SK-N-SH treated with all-trans-retinoic acid at 6 μM for 48 hours (cell line): ENCODE results near the gene TMEM87A.

Experiments
- ARNTL ChIP-seq: fragments of 450-650 bp; formaldehyde crosslinking; IDR thresholded peaks from 2 replicates; pipeline ENCODE4 v1.5.0; 2020; ENCODE audit warnings: low read depth, mild to moderate bottlenecking, moderate library complexity, borderline replicate concordance
- BACH2 ChIP-seq: fragments of 250-450 bp; sonication (Bioruptor Pico); IDR thresholded peaks from 2 replicates; pipeline ENCODE4 v1.9.0; 2021; ENCODE audit warnings: mild to moderate bottlenecking, borderline replicate concordance
- CSDC2 ChIP-seq: fragments of 250-450 bp; sonication (Bioruptor Pico); IDR thresholded peaks from 2 replicates; pipeline ENCODE4 v1.5.0; 2020; ENCODE audit warnings: mild to moderate bottlenecking, moderate library complexity
- ESRRG ChIP-seq: fragments of 250-450 bp; sonication (Bioruptor Pico); IDR thresholded peaks from 2 replicates; pipeline ENCODE4 v1.6.1; 2021; ENCODE audit warnings: mild to moderate bottlenecking
- ISL1 ChIP-seq: fragments of 250-450 bp; sonication (Bioruptor Pico); IDR thresholded peaks from 2 replicates; pipeline ENCODE4 v2.1.2; 2022; ENCODE audit warnings: mild to moderate bottlenecking, moderate library complexity
- RARB ChIP-seq: fragments of 250-450 bp; sonication (Bioruptor Pico); IDR thresholded peaks from 2 replicates; pipeline ENCODE4 v1.8.0; 2021; ENCODE audit warnings: mild to moderate bottlenecking, moderate library complexity
- SNAI2 ChIP-seq: fragments of 250-450 bp; sonication (Bioruptor Pico); IDR thresholded peaks from 2 replicates; pipeline ENCODE4 v1.5.0; 2020; ENCODE audit warnings: mild to moderate bottlenecking, moderate library complexity
- TCF4 ChIP-seq: fragments of 250-450 bp; sonication (Bioruptor Pico); IDR thresholded peaks from 2 replicates; pipeline ENCODE4 v1.8.0; 2021; ENCODE audit warnings: mild to moderate bottlenecking, moderate library complexity, borderline replicate concordance
- ZC3H10 ChIP-seq: fragments of 250-450 bp; sonication (Bioruptor Pico); IDR thresholded peaks from 2 replicates; pipeline ENCODE4 v1.5.1; 2021; ENCODE audit warnings: mild to moderate bottlenecking, moderate library complexity
- ZFP30 ChIP-seq: fragments of 450-650 bp; formaldehyde crosslinking; IDR thresholded peaks from 2 replicates; pipeline ENCODE4 v1.5.0; 2022; ENCODE audit warnings: mild to moderate bottlenecking, moderate library complexity
- ZNF70 ChIP-seq: fragments of 450-650 bp; formaldehyde crosslinking; IDR thresholded peaks from 2 replicates; pipeline ENCODE4 v1.5.0; 2020; ENCODE audit warnings: mild to moderate bottlenecking, moderate library complexity
- TF ChIP-seq, protein P1 (sequence below): fragments of 250-450 bp; sonication (Bioruptor Pico); IDR thresholded peaks from 2 replicates; pipeline ENCODE4 v1.8.0; 2020; ENCODE audit warnings: mild to moderate bottlenecking, moderate library complexity, borderline replicate concordance
- TF ChIP-seq, protein P2 (sequence below): fragments of 250-450 bp; sonication (Bioruptor Pico); IDR thresholded peaks from 2 replicates; pipeline ENCODE4 v1.5.0; 2020; ENCODE audit warnings: mild to moderate bottlenecking, moderate library complexity
- TF ChIP-seq, protein P3 (sequence below): fragments of 250-450 bp; sonication (Bioruptor Pico); IDR thresholded peaks from 2 replicates; pipeline ENCODE4 v1.5.1; 2020; ENCODE audit warnings: low read depth, mild to moderate bottlenecking, moderate library complexity

DNA sequence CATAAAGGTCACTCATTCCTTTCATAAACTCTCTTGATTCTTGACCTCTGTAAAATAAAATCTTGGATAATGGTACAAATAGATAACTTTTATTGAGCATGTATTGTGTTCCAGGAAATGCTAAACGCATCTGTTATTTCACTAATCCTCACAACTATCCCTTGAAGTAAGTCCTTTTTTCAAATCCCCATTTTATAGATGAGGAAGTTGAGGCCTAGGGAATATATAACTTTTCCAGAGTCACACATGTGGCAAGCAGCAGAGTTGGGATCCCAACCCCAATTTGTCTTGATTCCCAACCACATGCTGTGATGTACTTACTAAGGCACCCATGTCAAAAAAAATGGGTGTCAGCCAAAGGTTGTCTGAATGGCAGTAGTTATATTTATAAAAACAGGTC is 71.4 kb downstream of the TMEM87A start:
- TF ChIP-seq, protein P1, sequence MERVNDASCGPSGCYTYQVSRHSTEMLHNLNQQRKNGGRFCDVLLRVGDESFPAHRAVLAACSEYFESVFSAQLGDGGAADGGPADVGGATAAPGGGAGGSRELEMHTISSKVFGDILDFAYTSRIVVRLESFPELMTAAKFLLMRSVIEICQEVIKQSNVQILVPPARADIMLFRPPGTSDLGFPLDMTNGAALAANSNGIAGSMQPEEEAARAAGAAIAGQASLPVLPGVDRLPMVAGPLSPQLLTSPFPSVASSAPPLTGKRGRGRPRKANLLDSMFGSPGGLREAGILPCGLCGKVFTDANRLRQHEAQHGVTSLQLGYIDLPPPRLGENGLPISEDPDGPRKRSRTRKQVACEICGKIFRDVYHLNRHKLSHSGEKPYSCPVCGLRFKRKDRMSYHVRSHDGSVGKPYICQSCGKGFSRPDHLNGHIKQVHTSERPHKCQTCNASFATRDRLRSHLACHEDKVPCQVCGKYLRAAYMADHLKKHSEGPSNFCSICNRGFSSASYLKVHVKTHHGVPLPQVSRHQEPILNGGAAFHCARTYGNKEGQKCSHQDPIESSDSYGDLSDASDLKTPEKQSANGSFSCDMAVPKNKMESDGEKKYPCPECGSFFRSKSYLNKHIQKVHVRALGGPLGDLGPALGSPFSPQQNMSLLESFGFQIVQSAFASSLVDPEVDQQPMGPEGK = no peak
- TF ChIP-seq RARB (no peak), TCF4 (no peak), ZNF70 (no peak), CSDC2 (CRISPR knock-in tag) (no peak), ZFP30 (CRISPR knock-in tag) (no peak), ZC3H10 (CRISPR knock-in tag) (no peak), ARNTL (no peak), ESRRG (CRISPR knock-in tag) (no peak), SNAI2 (CRISPR knock-in tag) (no peak), ISL1 (CRISPR knock-in tag) (no peak), BACH2 (CRISPR knock-in tag) (no peak)
- TF ChIP-seq, protein P2, sequence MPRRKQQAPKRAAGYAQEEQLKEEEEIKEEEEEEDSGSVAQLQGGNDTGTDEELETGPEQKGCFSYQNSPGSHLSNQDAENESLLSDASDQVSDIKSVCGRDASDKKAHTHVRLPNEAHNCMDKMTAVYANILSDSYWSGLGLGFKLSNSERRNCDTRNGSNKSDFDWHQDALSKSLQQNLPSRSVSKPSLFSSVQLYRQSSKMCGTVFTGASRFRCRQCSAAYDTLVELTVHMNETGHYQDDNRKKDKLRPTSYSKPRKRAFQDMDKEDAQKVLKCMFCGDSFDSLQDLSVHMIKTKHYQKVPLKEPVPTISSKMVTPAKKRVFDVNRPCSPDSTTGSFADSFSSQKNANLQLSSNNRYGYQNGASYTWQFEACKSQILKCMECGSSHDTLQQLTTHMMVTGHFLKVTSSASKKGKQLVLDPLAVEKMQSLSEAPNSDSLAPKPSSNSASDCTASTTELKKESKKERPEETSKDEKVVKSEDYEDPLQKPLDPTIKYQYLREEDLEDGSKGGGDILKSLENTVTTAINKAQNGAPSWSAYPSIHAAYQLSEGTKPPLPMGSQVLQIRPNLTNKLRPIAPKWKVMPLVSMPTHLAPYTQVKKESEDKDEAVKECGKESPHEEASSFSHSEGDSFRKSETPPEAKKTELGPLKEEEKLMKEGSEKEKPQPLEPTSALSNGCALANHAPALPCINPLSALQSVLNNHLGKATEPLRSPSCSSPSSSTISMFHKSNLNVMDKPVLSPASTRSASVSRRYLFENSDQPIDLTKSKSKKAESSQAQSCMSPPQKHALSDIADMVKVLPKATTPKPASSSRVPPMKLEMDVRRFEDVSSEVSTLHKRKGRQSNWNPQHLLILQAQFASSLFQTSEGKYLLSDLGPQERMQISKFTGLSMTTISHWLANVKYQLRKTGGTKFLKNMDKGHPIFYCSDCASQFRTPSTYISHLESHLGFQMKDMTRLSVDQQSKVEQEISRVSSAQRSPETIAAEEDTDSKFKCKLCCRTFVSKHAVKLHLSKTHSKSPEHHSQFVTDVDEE (CRISPR knock-in tag) = no peak
- TF ChIP-seq, protein P3, sequence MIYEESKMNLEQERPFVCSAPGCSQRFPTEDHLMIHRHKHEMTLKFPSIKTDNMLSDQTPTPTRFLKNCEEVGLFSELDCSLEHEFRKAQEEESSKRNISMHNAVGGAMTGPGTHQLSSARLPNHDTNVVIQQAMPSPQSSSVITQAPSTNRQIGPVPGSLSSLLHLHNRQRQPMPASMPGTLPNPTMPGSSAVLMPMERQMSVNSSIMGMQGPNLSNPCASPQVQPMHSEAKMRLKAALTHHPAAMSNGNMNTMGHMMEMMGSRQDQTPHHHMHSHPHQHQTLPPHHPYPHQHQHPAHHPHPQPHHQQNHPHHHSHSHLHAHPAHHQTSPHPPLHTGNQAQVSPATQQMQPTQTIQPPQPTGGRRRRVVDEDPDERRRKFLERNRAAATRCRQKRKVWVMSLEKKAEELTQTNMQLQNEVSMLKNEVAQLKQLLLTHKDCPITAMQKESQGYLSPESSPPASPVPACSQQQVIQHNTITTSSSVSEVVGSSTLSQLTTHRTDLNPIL (CRISPR knock-in tag) = no peak
